HG02852 (cell line): ENCODE measurements around the gene SCYGR4.
"Not testable (repeated sequence)": the region's sequence is repeated elsewhere in the genome, so short reads cannot be mapped to it uniquely, and the experiment has no call there.

Source experiments
- ATAC-seq: cut with Tn5 transposase; IDR thresholded peaks from one replicate; pipeline ENCODE4 v1.9.1; 2021; ENCODE audit warnings: mild to moderate bottlenecking, moderate library complexity; ENCODE audit not compliant: unreplicated experiment

The SCYGR4 gene

DNA sequence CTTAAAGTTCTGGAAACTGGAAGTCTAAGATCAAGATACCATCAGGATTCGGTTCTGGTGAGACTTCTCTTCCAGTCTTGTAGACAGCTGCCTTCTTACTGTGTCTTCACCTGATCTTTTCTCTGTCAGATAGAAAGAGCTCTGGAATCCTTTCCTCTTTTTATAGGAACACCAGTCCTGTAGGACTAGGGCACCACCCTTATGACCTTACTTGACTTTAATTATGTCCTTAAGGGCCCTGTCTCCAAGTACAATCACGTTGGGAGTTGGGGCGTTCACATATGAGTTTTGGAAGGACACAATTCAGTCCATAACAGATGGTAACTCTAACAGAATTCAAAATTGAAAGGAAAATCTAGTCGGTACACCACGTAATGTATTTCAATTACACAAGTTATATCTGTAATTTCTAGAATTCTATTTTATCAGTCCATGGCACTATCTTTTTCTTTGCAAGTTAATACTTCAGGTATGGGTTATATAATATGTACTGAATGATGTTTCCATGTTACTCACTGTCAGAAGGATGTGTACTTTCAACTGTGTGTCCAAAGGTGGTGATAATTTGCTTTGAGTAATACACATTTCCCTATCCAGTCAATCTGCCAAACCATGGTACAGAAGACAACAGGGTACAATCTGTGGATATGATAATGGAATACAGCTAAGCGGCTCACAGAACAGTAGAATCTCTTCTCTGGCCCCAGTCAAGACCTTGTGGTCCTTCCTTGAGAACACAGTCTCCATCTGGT lies 48.1 kb downstream of the SCYGR4 start:
- no peak for ATAC-seq

GRCh38 chr2:227666631-227667170 lies 49.4 kb downstream of the SCYGR4 start, which contains the start of gene SCYGR5:
Gene SCYGR5 (plus strand): TSS chr2:227666804. CDS start chr2:227666804, 0 bp downstream.
- not testable (repeated sequence) for ATAC-seq
